GM12892 (cell line): ENCODE data around the gene IMMP2L.

Experiments used
- POLR2A ChIP-seq: IDR thresholded peaks from 2 replicates; pipeline ENCODE4 v1.6.1; 2011; ENCODE audit warnings: low read depth, low read length, control low read depth
- POLR2AphosphoS5 ChIP-seq: IDR thresholded peaks from 2 replicates; pipeline ENCODE4 v1.6.1; 2011; ENCODE audit warnings: low read depth, low read length, control low read depth
- TAF1 ChIP-seq: IDR thresholded peaks from 2 replicates; pipeline ENCODE4 v1.6.1; 2011; ENCODE audit warnings: low read depth, mild to moderate bottlenecking, control low read depth, low read length, borderline replicate concordance

DNA sequence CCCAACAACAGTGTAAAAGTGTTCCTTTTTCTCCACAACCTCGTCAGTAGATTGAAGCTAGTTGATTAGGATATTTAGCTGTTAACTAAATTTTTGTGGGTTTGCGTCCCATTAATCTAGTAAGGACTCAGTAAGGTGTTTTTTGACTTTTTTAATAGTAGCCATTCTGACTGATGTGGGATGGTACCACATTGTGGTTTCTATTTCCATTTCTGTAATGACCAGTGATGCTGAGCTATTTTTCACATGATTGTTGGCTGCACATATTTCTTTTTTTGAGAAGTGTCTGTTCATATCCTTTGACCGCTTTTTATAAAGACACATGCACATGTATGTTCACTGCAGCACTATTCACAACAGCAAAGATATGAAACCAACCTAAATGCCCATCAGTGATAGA lies 476.9 kb downstream of the IMMP2L start:
- TF ChIP-seq TAF1 (no peak), POLR2A (no peak), POLR2AphosphoS5 (no peak)
